Thoracic aorta (tissue), 2 donors: ENCODE results near the gene TMCC1. TPM values are rescaled to one million over a fixed set of nuclear protein-coding genes. Genes with fewer than 3 reads are reported as not detected.

Source experiments
- ATAC-seq: fragments of 150-250 bp; one replicate; pipeline ENCODE4 v1.8.0; 2017; ENCODE audit warnings: low read depth; ENCODE audit not compliant: insufficient number of reproducible peaks, low FRiP score
- DNase-seq: peaks from one replicate; pipeline ENCODE4 v3.0.0-alpha.2; 2020; ENCODE audit warnings: low spot score
- H3K27ac ChIP-seq, 2 donors: fragments of 200-600 bp; sonication (generic); 1 replicate in 1 of 2; 2 replicates in 1 of 2; pipeline ENCODE4 v1.5.1; 2016; ENCODE audit warnings: mild to moderate bottlenecking in 2 of 2, moderate library complexity in 2 of 2
- H3K27me3 ChIP-seq: fragments of 200-600 bp; sonication (generic); replicated peaks from 2 replicates; pipeline ENCODE4 v1.6.0; 2016; ENCODE audit warnings: mild to moderate bottlenecking; ENCODE audit not compliant: insufficient read depth
- H3K36me3 ChIP-seq: fragments of 200-600 bp; sonication (generic); one replicate; pipeline ENCODE4 v1.5.1; 2016
- H3K4me1 ChIP-seq, 2 donors: fragments of 200-600 bp; sonication (generic); 1 replicate in 1 of 2; 2 replicates in 1 of 2; pipeline versions ENCODE4 v1.5.1 to v1.6.0; 2016; ENCODE audit warnings: low read depth in 2 of 2, mild to moderate bottlenecking in 1 of 2; ENCODE audit not compliant: control insufficient read depth in 1 of 2
- H3K4me3 ChIP-seq: fragments of 200-600 bp; sonication (generic); 2 replicates; pipeline ENCODE4 v1.5.1; 2016; ENCODE audit warnings: mild to moderate bottlenecking
- H3K9me3 ChIP-seq: fragments of 200-600 bp; sonication (generic); 2 replicates; pipeline ENCODE4 v1.5.1; 2016
- CTCF ChIP-seq: fragments of 200-600 bp; sonication (generic); IDR thresholded peaks from one replicate; pipeline ENCODE4 v1.5.1; 2019; ENCODE audit warnings: antibody characterized with exemption
- total RNA-seq, 2 donors: library from RNA; depleted of rRNA; stranded (reverse); fragments of >200 nt; gene quantifications; one replicate each; pipeline versions ENCODE4 v1.1.0 to v1.2.3, GENCODE V29; 2016

TMCC1 gene
- total RNA-seq, 2 donors from 2014 or later: 16.9 to 17.7 TPM

- ATAC-seq: no peak
- Histone ChIP-seq H3K27me3 (no peaks in the 10 kb centered on the region), H3K4me1 (no peaks in the 10 kb centered on the region), H3K27ac (no peak overlapping the region), H3K4me3 (no peak overlapping the region), H3K36me3 (no peaks in the 10 kb centered on the region), H3K9me3 (no peaks in the 10 kb centered on the region)
- no peak for TF ChIP-seq CTCF
- DNase-seq: no peak
Measured at GRCh38 chr3:129746629-129747028, 146.9 kb downstream of the TMCC1 start.

GRCh38 chr3:129745253-129745652 is 148.3 kb downstream of the TMCC1 start:
- ATAC-seq (no peak), DNase-seq (no peak)
- Histone ChIP-seq H3K36me3 (no peaks in the 10 kb centered on the region), H3K27ac (no peak overlapping the region), H3K27me3 (no peaks in the 10 kb centered on the region), H3K4me3 (no peak overlapping the region), H3K4me1 (no peaks in the 10 kb centered on the region), H3K9me3 (no peaks in the 10 kb centered on the region)
- TF ChIP-seq CTCF: no peak

GRCh38 chr3:129741794-129742193 is 151.7 kb downstream of the TMCC1 start:
- DNase-seq (no peak), ATAC-seq (no peak)
- H3K36me3 ChIP-seq: no peaks in the 10 kb centered on the region
- H3K27me3 ChIP-seq: no peaks in the 10 kb centered on the region
- no peak overlapping the region for H3K27ac ChIP-seq
- no peak overlapping the region for H3K4me3 ChIP-seq
- no peaks in the 10 kb centered on the region for H3K9me3 ChIP-seq
- no peaks in the 10 kb centered on the region for H3K4me1 ChIP-seq
- TF ChIP-seq CTCF: no peak

GRCh38 chr3:129740090-129740489 is 153.4 kb downstream of the TMCC1 start:
- no peaks in the 10 kb centered on the region for H3K4me1 ChIP-seq
- no peak overlapping the region for H3K27ac ChIP-seq
- H3K36me3 ChIP-seq: no peaks in the 10 kb centered on the region
- no peaks in the 10 kb centered on the region for H3K9me3 ChIP-seq
- no peak overlapping the region for H3K4me3 ChIP-seq
- no peak for TF ChIP-seq CTCF
- ATAC-seq: no peak
- no peaks in the 10 kb centered on the region for H3K27me3 ChIP-seq
- DNase-seq: no peak

- no peaks in the 10 kb centered on the region for H3K36me3 ChIP-seq
- H3K4me1 ChIP-seq: no peaks in the 10 kb centered on the region
- DNase-seq (no peak), ATAC-seq (no peak)
- TF ChIP-seq CTCF: no peak
- H3K27me3 ChIP-seq: no peaks in the 10 kb centered on the region
- no peaks in the 10 kb centered on the region for H3K9me3 ChIP-seq
- H3K27ac ChIP-seq: no peak overlapping the region
- no peak overlapping the region for H3K4me3 ChIP-seq
Measured at GRCh38 chr3:129739634-129740033, 153.9 kb downstream of the TMCC1 start.
